NCI-H146 (cell line): ENCODE measurements around the gene KIRREL3.
"Not testable (repeated sequence)": the region's sequence is repeated elsewhere in the genome, so short reads cannot be mapped to it uniquely, and the experiment has no call there.

Source experiments
- DNase-seq: peaks from one replicate; lab custom pipeline; 2025; lab: John Stamatoyannopoulos, UW

The KIRREL3 gene

DNA sequence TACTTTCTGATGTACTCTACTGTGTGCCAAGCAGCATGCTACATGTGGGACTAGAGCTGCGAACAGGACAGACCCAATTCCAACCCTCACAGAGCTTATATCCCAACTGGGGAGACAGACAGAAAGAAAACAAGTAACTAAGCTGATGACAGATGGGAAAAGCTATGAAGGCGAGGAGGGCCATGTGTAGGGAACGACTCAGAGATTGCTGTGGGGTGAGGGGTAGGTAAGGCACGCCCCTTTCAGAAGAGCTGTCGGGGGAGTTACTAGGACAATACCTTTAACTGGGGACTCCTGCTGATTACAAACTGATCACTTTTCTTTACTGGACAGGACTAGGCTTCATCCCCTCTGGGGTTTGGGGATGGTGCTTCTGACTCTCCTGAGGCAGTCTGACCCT lies 596.2 kb downstream of the KIRREL3 start:
- no peak for DNase-seq

DNA sequence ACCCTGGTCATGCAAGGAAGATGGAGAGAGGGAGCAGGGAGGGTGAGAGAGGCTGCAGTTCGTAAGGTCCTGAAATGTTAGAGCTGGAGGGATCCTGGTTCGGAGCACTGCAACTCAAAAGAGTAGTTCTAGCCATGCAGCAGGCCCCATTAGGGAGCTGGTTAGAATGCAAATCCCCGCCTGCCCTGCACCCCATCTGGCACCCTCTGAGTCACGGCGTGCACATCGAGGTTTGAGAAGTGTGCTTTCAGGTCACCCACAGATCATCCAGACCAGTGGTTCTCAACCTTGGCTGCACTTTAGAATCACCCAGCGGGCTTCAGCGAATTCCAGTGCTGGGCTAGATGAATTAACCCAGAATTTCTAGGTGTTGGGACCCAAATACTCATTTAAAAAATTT lies 596.9 kb downstream of the KIRREL3 start:
- no peak for DNase-seq

DNA sequence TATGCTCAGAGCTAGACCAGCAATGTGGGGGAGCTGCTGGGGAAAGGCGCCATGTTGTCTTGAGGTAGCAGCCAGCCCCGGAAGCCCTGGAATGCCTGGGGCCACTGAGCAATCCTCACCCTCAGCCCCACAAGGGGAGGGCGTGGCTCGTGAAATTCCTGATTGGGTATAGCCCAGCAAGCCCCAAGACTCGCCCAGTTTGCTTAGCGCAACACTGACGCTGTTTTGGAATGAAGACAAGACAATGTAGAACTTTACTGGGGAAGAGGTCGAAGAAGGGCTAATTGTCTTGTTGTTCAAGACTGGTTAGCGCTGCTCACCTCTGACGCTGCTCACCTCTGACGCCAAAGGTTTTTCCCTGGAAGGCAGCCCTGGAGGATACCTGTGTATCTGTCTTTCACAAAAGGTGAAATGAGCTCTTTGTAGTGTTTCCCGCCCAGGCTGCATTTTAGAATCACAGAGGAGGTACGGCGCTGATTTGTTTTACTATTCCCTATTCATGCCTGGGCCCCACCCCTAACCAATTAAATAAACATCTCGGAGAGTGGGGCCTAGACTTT lies 597.5 kb downstream of the KIRREL3 start:
- DNase-seq, result no peak

DNA sequence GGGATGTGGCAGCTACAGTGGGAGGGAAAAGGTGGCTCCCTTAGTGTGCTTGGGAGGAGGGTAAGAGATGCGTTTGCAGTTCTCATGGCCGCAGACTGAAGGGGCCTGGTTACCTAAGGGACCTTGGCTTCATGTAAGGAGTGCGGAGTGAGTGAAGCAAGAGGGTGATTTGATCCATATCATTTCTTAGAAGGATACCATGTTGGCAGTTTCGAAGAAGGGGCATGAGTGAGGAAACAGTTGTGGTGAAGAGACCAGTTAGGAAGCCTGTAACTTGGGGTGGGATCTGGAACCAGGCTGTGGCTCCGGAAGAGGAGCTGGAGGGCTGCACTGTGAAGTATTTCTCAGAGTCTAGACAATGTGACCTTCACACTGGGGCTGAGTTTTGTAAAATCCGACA lies 600.1 kb downstream of the KIRREL3 start:
- DNase-seq, result no peak

DNA sequence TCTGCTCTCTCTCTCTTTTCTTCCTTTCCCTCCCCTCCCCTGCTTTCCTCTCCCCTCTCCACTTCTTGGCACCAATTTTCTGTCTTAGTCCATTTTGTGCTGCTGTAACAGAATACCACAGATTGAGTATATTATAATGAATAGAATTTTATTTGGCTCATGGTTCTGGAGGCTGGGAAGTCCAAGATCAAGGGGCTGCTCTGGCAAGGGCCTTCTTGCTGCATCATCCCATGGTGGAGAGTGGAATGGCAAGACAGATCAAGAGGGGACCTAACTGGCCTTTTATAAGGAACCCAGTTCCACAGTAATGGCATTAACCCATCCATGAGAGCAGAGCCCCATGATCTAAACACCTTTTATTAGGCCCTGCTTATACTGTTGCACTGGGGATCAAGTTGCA lies 600.6 kb downstream of the KIRREL3 start:
- DNase-seq, result no peak

DNA sequence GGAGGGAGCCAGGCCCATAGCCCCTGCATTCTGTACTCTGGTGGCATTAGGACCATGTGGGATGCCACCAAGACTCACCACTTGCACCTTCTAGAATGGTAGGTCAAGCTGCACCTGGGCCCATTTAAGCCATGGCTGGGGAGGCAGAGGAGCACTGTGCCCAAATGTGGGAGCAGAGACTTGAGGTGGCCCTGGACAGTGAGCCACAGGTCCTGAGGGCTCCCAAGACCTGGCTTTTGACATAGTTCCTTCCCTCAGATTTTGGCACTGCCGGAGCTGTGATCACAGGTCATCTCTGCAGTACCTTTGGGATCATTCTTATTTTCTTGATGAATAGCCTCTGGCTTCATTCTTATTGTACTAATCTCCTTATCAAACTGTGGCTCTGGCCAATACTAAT lies 601.8 kb downstream of the KIRREL3 start:
- DNase-seq, result no peak

DNA sequence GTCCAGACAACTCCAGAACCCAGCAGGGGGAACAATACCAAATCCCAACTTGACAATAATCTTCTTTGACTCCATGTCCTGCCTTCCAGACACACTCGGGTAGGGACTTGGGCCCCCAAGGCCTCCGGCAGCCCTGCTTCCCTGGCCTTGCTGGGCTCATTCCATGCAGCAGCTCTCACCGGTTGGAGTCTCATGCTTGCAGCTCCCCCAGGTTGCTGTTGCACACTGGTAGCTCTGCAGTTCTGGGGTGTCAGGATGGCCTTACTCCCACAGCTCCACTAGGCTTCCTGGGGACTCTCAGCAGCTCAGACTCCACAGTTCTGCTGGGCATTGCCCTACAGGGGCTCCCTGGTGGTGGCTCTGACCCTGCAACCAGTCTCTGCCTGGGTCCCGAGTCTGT lies 602.3 kb downstream of the KIRREL3 start:
- DNase-seq, result no peak

DNA sequence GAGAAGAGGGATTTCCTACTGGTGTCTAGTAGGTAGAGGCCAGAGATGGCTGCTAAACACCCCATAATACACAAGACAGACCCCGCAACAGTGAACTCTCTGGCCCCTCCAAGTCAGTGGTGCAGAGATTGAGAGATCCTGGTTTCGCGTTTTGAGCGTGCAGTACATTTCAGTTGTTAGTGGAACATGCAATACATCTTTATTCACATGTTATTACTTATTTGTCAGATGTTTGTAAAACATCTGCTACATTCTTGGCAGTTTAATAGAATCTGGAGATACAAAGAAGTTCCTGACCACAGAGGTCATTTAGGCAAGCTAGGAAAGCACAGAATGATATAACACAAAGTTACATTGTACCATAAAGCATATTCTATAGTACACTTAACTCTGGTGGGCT lies 603.6 kb downstream of the KIRREL3 start:
- DNase-seq, result no peak

DNA sequence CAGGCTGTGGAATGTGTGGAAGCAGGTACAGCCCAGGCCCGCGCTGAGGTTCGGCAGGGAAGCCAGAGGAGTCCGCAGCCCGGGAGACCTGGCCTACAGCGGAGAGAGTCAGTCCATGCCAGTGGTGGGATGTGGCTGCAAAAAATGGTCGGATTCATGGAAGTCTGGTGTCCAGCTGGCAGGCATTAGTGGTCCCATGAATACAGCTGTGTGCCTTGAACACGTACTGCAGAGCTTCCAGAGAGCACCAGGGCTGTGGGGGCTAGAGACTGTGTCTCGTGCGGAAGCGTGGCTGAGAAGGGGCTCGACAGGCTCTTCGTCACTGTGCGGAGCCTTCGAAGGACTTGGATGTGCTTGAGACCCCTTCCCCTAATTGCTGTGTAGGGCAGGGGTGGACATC lies 604.3 kb downstream of the KIRREL3 start:
- not testable (repeated sequence) for DNase-seq

DNA sequence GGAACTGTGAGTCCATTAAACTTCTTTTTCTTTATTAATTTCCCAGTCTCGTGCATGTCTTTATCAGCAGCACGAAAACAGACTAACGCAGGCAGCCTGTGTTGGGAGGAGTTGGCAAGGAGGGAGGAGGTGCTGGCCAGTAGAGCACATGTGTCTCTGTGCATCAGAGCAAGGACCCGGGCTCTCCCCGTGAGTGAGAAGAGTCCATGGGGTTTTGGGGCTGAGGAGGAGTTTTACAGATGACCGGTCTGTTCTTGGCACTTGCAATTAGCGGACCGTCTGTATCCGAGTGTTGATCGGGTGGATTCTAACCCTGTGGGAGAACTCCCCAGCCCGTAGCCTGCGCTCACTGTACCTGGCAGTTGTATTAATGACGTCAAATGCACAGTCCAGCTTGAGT lies 604.8 kb downstream of the KIRREL3 start:
- not testable (repeated sequence) for DNase-seq

DNA sequence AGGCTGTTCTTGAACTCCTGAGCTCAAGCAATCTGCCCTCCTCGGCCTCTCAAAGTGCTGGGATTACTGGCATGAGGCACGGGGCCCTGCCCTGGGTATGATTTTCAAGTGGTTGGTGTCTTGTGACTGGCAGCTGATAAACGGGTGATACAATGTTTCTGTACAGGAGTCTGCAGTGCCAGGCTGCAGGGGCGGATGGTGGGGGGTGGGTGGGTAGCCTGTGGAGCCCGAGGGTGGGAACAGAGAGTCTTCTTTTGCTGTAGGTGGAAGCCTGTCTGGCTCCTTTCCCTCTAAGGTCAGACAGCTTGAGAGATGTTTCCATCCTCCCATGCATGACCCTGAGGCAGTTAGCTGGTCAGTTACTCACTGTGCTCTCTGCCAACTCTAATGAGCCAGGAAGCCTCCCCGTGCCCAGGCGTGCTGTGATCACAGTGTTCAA lies 605.9 kb downstream of the KIRREL3 start:
- DNase-seq, result not testable (repeated sequence)

DNA sequence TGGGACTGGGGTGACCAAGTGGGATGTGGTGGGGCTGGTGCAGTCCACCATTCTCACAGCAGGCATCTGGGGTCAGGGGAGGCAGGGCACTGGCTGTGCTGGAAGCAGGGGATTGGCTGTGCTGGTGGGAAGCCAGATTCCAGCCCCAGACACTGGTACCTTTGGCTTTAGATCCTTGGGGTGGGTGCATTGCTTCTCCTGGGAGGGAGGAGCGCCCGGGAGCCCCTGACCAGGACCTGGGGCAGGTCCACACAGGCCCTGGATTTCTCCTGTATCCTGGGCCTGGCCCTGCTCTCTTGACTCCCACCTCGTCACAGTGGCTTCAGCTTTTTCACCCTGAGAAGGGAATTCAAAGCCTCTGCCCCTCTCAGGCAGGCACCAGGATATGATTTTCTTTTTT lies 606.5 kb downstream of the KIRREL3 start:
- DNase-seq, result no peak

DNA sequence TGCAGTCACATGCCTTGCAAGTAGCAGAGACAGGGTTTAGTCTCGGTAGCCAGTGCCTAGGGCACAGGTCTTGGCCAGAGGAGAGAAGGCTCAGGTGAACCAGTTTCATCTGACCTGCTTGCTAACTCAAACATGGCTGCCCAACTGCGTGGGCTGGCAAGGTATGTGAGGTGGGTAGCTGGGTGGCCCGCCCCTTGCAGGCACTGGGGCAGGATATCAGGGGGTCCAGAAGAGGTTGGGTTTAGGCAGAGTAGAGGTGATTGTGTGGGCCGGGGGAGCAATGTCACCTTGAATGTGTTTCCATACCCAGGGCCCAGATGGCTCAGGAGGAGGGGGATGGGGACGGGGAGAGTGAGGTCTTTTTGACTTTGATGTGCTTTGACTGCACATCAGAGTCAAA lies 607.4 kb downstream of the KIRREL3 start:
- no peak for DNase-seq

DNA sequence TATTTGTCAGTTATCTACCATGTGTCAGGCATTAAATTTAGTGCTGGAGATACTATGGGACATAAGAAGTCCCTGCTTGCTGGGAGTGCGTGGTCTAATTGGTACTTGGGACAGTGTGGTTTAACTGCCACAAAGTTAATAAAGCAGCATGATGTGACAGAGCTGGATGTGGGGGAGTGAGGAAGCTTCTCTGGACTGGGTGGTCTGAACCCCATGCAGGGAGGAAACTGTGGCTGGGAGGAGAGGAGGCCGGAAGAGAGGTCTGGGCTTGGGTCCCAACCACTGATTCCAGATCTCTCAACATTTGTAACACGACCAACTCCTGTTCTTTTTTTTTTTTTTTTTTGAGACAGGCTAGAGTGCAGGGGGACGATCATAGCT lies 607.9 kb downstream of the KIRREL3 start:
- no peak for DNase-seq

DNA sequence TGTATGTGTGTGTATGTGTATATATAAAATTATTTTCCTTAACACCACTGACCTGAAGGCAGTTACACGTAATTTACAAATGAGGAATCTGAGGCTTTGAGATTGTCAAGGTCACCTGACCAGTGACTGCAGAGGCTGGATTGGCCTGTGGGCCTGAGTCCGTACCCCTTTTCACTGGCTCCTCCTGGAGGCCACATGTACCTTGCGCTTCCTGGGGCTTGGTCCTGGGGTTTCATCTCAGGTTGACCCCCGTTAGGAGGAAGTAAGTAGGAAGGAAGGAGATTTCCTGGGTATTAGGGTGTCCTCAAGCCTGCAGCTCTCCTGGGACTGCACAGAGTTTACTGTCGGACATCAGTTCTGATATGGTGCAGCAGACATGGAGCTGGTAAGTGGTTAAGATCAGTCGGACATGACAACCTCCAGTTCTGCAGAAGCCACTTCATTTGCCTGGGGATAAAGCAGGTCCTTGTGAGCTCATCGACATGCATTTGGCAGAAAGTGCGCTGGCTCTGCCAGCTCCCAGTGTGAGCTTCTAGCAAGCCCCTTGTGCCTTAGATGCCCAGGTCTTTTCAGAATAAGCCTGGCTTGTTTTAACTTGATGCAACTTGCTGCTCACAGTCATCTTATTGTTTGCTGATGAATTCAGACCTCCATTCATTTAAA lies 608.5 kb downstream of the KIRREL3 start:
- DNase-seq, result no peak

DNA sequence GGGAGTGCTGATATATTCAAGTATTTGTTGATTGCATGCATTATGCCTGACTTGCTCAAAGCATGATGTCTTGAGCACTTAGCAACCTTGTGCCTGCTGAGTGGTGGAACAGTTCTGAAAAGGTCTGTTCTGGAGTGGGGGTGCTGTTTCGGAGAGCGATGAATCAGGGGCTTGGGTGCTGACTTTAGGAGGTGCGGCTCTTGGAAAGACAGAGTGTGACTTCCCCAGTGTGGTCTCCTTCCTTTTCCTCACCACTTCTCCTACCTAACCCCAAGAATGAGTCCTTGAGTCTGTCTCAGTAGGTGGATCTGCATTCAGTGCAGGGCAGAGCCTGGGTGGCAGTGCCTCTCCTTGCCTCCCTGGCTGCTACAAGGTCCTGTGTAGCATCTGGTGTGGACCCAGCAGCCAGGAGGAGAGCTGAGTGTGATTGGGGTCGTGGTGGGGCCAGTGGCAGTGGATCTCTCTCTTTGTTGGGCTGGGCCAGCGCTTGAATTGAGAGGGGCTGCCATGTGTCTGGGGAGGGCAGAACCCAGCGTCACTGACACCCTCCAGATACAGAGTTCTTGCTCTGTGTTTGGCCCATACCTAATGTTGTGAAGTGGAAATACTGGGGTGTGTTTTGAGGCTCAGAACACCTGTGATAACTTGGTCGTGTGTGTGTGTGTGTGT lies 609.1 kb downstream of the KIRREL3 start:
- DNase-seq, result no peak

DNA sequence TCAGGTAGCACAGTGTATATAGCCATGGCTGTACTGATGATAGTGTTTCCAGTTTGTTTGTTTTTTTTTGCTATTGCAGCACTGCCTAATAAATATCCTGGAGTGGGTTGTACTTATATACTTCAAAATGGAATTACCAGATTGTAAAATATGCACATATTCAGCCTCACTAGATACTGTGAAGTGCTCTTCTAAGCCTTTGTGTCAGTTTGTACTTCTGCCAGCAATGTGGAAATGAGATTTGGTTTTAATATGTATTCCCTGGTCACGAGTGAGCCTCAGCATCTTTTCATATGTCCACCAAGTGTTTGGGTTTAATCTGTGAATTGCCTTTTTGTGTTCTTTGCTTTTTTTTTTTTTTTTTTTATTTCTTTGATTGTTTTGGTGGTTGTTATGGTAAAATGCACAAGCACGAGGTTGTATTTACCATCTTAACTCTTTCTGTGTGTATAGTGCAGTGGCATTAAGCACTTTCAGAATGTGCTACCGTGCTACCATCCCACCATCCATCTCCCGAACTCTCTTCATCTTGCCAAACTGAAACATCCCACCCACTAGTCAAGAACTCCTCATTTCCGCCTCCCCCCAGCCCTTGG lies 610.2 kb downstream of the KIRREL3 start:
- no peak for DNase-seq

DNA sequence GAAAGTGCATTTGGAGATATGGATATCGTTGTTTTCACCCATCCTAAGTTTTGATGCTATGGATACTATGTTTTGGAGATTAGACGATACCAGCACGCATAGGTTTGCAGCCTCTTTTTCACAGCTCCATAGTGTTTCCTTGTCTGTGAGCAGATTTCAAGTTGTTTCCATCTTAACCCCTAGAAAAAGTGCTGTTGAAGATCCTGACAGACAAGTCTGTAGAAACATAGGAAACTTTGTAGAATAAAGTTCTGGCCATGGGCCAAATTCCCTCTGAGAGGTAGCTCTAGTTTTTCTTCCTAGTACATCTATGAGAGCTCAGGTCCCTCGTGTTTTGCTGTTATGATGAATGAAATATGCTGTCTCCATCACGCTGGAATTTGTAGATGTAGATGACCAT lies 612.7 kb downstream of the KIRREL3 start:
- no peak for DNase-seq

DNA sequence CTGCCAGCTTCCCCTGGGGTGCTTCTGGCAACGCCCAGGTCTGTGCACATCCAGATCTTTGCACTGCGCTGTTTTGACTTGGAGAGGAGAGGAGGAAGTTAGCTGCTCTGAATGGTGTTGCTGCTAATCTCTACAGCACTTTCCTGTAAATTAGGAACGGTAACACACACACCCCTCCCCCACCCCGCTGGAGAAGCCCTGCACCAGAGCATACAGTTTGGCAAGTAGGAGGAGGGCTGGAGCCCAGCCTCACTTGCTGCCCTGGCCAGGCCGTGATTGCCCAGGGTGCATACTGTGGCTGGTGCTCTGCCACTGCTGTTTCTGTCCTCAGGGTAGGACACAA lies 613.9 kb downstream of the KIRREL3 start:
- DNase-seq, result peak; percentile 42

DNA sequence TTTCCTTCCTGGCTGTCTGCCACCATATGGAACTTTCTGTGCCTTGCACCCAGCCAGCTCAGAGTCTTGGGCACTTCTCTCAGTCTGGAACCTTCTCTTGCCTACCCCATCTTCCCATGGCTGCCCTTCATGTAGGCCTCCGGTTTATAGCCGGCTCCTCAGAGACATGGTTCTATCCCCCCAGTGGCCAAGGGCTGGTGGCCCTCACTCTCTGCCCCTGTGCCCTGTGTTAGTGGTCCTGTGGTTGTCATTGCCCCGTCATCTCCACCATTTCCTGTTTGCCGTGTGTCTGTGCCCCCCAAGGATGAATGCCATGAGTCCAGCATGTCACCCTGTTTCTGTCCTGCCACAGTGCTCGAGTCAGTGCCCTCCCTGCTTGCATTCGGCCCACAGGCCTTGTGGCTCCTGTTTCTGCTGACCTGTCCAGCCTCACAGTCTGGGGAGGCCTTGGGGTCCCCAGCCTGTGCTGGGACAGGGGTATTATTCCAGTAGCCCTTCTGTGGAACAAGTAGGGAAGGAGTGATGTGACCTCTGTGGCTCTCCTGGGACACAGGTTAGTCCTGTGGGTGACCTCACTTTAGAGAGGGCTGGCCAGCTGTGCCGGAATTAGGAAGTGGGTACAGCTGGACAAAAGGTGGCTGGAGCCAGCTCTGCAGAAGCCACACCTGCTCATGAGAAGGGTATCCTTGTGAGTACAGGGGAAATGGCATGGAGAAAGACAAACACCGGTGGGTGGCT lies 614.4 kb downstream of the KIRREL3 start:
- no peak for DNase-seq

DNA sequence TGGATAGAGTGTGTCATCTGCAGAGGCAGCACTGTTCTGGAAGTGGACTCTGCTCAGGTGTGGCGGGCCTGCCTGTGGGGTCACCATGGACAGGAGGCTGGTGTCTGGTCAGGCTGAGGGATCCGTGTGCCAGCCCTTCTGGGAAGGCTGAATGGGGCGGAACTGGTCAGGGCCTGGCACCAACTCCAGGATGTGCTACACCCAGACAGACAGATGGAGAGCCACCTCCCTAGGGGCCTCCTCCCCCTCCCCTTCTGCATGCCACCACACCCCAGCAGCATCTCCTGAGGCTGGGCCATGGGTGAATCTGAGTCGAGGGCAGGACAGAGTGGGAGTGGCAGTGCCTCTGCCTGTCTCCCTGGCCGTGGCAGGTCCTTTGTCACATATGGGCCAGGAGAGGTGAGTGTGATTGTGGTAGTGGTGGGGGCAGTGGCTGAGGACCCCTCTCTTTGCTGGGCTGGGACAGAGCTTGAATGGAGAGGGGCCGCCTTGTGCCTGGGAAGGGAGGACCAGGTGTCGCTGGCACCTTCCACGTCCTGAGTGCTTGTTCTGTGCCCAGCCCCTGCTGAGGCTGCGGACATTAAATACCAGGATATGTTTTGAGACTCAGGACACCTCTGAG lies 616.0 kb downstream of the KIRREL3 start:
- no peak for DNase-seq
